Measurements from ENCODE around the gene HIGD1B.

HIGD1B gene

DNA sequence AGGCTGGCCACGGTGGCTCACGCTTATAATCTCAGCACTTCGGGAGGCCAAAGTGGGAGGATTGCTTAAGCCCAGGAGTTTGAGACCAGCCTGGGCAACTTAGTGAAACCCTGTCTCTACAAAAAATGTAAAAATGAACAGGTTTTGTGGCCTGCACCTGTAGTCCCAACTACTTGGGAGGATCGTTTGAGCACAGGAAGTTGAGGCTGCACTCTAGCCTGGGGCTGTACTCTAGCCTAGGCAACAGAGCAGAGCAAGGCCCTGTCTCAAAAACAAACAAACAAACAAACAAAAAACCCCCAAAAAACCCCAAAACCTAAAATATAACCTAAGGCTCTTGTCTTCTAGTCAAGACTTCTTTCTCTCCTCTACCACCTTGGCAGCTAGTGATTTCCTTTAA, 7.4 kb upstream of the HIGD1B start:
- DNase-seq: no peak

DNA sequence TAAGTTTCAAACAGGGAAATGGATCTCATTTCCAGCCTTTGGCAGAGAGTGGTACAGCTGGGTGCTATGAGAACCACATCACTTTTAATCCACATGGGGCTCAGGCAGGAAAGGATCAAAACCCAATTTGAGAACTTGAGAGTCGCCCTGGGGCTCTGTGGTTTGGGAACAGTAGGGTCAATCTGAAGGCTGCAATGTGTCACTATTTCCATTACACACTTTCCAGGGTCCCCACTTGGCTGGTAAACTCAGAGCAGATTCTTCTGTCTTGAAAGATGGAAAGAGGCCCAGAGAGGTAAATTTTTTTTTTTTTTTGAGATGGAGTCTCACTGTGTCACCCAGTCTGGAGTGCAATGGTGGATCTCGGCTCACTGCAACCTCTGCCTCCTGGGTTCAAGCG, 6.7 kb upstream of the HIGD1B start:
- DNase-seq: no peak

DNA sequence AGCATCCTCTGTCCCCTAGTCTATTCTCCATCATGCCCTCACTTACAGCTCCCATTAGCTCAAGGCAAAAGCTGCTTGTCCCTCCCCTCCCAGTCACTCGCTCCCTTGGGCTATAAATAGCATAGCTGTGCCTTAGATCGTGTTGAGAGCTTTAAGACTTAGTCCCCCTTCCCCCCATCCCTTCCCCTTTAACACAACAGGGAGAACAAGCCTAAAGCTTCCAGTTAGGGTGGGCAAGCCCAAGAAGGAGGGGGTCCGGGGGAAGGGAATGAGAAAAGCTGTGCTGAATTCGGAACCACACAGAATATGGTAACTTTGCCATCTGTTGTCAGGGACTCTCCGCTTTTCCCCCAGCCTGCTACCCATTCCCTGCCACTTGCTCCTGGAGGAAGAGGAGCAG, 4.9 kb upstream of the HIGD1B start:
- no peak for DNase-seq

DNA sequence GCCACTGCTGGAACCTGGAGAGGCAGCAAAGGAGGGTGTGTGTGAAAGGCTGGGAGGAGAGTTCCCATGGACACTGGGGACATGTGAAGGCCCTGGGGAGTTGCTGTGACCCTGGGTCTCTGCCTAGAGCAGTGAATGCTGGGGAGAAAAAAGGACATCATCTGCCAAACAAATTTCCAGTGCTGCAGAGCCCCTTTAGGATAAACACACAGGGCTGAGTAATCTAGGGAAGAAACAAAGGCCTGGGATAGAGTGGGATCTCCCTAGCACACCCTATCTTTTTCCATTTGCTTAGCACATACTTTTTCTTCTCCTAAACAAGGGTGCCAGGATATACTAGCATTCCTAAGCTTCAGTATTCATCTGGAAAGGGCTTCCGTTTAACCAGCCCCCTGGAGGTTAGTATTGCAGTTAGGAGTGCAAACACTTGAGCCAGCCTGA, 3.3 kb upstream of the HIGD1B start:
- DNase-seq: no peak

DNA sequence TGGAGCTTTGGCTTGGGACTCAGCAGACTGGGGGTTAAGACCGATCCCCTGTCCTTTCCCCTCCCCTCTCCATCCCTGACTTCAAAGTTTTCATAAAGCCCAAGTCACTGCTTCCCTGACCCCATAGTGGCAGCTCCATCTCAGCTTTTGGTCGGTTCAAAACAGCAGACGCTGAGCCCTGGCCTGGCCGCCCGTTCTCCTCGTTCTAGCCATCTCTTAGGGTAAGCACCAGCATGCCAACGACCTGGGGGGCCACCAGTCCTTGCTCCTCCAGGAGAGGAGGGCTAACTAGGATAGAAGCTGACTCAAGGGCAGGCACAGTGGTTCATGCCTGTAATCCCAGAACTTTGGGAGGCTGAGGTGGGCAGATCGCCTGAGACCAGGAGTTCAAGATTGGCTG, 1.5 kb upstream of the HIGD1B start:
- no peak for DNase-seq

DNA sequence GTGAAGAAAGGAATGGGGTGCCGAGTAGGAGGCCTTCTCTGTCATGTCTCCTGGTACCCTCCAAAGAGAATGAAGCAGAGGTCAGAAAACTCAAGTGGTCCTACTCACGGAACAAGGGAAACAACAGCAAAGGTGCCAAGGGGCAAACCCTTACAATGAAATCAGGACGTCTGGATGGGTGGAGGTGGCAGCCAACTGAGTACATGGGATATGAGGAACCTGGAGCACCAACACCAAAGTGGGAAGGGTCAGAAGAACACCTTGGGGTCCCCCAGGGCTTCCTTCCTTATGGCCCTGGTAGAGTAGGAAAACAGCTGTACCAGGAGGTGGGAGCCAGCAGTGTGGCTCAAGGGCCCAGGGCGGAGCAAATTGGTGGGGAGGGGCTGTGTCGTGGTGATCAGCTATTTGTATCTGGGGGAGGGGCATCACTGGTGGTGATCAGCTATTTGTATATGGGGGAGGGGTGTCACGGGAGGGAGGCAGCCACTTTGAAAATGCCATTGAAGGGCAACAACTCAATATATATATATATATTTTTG, 643 bp downstream of the HIGD1B start:
- no peak for DNase-seq

DNA sequence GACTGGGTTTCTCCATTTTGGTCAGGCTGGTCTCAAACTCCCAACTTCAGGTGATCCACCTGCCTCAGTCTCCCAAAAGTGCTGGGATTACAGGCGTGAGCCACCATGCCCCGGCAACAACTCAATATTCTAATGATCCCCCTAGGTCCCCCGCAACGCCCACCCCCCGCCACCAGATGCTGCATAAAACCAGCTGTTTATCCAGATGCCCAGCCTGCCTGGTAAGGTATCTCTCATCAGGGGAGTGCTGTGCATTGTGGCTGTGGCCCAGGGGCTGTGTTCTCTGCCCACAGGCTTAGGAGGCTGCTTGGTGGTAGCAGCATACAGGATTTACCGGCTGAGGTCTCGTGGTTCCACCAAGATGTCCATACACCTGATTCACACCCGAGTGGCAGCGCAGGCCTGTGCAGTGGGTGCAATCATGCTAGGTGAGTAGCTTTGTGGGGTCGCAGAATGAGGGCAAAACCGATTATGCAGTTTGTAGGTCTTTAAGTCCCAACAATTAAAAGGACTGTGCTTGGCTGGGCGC, 1.3 kb downstream of the HIGD1B start:
- DNase-seq: no peak

DNA sequence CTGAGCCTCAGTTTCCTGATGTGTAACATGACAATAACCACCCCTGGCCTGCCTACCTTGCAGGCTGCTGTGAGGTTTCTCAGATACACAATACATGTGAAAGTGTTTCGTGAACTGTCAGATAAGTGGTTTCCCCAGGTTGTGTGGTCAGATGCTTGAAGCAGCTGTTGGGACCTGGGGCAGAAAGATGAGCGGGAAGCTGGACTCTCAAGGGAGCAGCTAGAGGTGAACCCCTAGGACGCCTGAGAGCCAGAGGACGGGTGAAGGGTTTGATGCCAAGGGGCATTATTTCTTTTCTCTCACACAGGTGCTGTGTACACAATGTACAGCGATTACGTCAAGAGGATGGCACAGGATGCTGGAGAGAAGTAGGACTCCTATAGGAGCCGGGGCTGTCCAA, 2.3 kb downstream of the HIGD1B start:
- no peak for DNase-seq

DNA sequence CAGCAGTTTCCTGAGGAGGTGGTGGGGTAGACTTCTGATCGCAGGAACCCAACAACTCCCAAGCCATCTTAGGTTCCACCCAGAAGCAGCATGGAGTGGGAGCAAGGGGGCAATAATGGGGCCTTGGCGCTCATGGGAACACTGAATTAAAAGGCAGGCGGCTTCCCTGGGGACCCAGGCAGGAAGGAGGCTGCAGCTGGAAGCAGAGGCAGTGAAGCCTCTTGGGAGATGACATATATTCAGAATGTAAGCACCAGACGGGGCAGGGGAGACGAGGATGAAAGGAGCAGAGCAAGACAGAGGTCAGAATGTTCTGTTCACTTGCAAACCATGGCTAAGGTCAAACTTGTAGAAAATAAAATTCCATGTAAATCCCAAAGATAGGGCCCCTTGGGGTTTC, 2.9 kb downstream of the HIGD1B start:
- no peak for DNase-seq

DNA sequence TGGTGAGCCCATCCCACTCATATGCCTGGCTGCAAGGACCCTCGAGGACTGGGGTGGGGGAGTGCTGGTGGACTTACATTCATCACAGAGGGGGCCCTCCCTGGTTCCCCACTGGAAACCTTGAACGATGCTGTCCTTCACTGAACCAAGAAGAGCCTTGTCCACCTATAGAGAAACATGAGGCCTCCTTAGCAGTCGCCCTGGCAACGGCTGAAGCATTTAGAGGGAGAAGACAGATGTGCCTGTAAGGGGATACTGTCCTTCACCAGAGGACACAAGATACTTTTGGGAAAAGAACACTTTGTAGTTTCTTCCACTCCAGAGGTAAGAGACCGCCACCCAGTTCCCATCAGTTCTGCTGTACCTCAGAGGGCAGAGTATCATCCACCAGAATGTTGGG, 6.5 kb downstream of the HIGD1B start:
- no peak for DNase-seq

DNA sequence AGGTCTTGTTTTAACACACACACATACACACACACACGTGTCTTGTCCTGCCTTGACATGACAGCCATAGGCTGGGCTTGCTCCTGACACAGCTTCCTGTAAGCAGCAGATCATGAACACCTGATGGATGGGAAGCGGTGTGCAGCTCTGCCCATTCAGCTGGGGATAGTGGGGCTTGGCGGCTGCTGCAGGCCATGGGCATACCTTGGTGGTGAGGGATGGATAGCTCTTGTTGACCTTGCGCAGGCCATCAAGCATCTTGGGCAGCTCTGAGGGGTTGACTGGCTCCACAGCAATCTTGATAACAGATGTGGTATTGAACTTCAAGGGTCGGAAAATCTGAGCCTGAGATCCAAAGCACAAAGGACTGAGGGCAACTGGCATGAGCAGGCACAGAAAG, 12.0 kb downstream of the HIGD1B start:
- no peak for DNase-seq

DNA sequence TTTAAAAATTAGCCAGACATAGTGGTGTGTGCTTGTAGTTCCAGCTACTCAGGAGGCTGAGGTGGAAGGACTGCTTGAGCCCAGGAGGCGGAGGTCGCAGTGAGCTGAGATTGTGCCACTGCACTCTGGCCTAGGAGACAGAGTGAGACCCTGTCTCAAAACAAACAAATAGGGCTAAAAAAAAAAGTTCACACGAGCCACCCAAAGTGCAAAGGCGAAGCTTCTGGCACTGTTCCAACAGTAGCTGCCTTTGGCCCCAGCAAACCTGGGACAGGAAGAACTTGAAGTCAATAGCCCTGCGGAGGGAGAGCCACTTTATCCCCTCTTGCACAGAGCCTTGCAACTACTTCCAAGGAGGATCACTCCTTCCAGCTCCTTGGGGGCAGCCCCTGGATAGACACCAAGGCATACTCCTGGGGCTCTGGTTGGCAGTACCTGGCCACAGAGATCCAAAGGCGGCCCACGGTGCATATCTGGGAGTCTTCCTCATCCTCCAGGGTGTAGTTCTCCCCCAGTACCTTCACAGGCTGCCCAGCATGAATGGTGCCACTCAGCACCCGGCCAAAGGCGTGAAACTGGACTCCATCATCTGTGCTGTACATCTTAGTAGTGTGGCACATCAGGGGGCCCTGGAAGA, 14.7 kb downstream of the HIGD1B start:
- no peak for DNase-seq

DNA sequence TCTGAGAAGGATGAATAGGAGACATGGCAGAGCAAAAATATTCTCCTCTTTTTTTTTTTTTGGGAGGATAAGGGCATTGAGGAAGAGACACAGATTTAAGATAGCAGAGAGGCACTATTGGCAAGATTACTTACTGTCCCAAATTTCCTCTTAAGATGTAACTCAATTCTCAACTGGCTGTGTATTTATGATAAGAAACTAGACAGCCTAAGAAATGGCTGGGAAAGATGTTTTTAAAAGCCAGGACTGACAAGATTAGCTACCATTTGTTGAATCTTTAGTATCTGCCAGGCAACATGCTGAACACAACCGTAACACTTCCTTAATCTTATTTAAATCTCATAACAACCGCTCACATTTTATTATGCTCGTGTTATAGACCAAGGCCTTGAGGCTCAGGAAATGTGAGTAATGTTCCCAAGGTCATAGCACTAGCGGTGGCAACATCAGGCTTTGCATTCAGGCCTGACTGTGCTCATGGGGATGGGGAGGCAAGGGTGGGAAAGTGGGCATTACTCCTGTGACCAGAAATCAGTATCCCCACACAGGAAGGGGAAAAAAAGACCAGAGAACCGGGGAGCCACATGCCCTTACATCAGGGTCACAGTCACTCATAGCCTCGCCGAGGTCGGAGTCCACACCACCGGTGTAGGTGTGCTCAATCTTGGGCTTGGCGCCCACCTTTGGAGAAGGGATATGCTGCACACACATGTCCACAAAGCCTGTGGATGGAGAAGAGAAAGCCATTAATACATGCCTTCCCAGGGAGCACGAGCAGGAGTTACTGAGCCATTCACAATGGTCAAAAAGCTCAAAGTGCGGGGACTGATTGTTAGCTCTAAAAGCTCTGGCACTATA, 15.6 kb downstream of the HIGD1B start:
- DNase-seq: no peak

DNA sequence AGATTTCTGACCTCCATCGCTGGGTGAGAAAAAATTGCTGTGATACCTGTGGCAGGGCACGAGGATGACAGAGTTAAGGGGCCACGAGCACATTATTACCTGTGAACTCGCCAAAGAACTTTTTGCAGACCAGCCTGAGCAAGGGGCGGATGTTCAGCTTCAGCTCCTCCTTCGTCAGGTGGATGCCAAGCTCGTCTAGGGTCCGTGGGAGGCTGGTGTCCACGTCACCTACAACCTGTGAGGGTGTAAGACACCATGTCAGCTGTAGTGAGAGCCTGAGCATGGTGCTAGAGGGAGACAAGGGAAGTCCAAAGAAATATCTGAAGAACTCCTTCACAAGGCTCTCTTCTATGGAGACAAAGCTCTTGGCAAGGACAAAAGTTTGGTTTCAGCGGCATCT, 17.1 kb downstream of the HIGD1B start:
- no peak for DNase-seq

DNA sequence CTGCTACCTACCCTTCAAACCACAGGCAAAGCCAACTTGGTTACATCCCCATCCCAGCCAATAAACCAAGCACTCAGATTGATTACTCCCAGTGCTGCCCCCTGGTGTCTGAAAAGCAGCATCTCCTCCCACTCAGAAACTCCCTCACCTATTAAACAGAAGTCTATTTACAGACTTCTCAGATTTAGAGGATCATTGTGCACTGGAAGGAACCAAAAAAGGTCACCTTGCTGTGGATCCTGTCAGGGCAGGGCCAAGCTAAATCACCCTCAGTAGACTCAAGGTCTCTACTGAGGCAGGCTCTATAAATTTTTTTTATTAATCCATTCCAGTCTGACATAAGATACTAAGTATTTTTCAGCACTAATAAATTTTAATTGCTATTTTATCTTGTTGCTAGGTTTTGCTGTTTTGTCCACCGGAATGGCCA, 17.6 kb downstream of the HIGD1B start:
- peak; percentile 87 for DNase-seq

DNA sequence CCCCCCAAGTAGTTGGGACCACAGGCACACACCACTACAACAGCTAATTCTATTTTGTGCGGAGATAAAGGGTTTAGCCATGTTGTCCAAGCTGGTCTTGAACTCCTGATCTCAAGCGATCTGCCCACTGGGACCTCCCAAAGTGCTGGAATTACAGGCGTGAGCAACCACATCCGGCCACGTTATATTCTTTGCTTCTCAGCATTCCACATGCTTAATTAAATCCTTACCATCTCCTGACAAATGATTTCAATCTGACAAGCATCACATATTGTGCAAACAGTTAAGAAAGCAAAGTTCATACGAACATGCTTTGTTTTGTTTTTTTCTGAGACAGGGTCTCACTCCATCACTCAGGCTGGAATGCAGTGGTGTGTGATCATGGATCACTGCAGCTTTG, 18.2 kb downstream of the HIGD1B start:
- DNase-seq: no peak

DNA sequence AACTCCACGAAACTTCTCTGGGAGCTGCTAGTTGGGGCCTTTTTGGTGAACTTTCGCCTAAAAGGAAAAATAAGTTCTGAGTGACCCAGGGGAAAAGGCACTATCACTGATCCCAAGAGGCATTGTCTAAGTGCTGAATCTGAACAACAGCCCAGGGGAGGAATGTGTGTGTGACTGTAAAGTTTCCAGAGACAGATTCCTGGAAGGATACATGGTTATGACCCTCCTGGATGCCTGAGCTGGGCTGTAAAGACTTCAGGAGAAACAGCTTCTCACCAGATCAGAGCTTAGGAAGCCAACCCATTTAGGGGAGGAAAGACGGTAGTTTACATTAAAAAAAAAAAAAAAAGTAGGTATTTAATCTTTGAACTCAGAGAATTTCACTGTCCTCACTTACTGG, 20.2 kb downstream of the HIGD1B start:
- no peak for DNase-seq

DNA sequence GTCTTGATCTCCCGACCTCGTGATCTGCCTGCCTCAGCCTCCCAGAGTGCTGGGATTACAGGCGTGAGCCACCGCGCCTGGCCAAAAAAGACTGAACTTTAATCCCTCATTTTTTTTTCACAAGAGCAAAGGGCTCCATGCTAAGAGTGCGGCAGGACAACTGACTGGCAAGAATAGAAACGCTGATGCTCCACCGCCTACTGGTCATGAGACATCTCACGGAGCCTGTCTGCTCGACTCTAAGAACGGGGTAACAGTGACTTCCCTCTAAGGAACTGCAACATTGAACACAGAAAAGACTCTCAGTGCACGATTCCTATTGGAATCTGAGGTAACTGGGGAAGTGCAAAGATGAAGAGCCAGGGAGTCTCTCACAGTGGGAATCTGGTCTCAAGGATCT, 23.9 kb downstream of the HIGD1B start:
- DNase-seq: no peak

DNA sequence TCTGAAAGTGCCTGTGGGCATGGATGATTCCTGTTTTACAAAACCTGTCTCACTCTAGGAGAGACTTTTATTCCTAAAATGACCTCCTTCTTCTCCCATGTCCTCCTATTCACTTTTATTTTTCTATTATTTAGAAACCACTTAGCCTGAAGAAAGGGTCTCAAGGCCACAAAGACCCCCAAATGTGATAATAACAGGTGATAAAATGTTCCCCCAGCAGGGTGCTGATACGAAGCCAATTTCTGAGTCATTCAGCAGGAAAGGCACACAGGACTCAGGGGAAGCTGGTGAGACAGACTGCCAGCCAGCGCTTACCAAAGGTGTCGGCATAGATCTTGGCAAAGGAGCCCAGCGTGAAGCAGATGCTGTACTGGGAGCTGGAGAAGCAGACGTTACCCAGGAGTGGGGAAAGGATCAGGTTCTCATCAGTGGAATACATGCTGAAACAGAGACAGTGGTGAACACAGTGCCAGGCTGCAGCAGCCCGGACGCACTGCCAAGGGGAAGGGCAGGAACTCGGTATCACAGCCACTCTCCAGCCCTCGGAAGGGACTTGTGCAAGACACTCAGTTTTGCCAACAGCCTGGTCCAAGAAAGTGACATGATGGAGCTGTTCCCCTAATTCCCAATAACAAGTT, 24.6 kb downstream of the HIGD1B start:
- DNase-seq: no peak

DNA sequence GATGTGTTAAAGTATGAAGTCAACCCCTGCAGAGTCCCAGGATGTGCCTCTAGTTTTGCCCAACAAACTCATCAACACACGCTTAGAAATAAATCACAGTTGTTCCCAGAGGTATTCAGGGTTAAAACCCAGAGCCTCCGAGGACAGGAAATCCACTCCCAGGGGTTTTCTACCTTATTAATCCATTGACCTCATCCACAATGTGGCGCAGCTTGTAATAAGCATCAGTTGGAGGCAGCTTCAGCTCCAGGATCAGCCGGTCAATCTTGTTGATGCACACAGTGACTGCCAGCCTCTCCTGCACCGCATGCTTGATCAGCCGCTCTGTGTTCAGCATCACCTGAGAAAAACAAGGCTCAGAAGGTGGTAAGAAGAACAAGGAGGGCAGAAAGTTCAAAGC, 28.1 kb downstream of the HIGD1B start:
- DNase-seq: no peak

DNA sequence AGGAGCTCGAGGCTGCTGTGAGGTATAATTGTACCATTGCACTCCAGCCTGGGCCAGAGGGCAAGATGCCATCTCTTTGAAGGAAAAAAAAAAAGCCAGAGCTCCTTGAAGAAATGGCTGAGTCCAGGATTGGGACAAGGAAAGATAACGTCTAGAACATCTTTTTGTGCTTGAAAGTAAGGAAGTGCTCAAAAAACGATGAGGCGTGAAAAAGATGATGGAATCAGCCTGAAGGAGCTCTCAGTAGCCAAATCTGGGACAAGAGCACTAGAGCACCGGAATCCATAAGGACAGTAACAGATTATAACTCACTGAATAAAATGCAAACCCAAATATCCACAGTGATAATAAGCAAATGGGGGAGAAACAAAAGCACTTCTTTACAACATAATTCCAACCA, 29.4 kb downstream of the HIGD1B start:
- DNase-seq: no peak

DNA sequence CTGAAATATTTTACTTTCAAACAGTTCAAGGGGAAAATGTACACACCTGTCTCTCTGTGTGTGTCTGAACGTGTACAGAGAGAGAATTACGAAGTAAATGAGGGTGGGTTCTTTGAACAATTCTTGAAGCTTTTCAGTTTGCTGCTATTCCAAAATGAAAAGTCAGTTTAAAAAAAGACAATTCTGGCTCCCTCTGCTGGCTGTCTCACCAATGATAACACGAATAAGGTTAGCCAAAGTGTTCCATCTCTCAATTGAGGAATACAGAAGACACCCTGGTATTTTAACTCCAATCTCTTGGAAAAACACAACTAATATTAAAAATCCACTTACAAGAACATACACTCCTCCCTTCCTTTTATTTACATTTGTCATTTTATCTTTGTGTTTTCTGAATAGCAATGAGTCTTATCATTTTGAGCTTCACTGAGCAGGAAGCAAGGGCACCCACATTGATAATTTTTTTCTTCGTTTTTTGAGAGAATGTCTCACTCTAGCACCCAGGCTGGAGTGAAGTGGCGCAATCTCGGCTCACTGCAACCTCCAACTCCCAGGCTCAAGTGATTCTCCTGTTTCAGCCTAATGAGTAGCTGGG, 31.0 kb downstream of the HIGD1B start:
- no peak for DNase-seq

DNA sequence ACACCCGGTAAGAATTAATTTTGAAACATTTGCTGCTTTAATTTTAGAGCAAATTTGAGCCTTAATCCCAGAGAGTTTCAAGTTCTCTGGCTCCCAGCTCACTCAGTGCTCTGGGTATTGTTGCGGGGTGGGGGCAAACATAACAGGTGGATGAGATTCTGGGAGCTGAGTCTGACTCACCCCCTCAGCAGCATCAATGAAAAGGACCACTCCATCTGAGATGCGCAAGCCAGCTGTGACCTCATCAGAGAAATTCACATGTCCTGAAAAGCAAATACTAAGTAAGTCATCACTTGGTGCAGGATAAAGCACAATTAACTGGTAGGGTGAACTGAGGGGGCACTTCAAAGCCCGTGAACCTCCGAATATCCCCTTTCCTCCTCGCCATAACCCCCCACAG, 31.7 kb downstream of the HIGD1B start:
- DNase-seq: no peak

Data from activated effector memory CD4-positive, alpha-beta T cell treated with anti-CD3 and anti-CD28 coated beads, Interleukin-2, amount 50 U/mL, for 16 hours (primary cell).